ENCODE results near the gene MFAP2. TPM values are rescaled to one million over a fixed set of nuclear protein-coding genes. Genes with fewer than 3 reads are reported as not detected.

Gene MFAP2
- total RNA-seq, 1 donor from 2014 or later = 17.3 TPM

Other genes with a start within 250 kb of the MFAP2 start
- gene RNU1-4, start 240.1 kb downstream of the MFAP2 start, total RNA-seq = 13,769 TPM
- 13,769 TPM for gene RNU1-2, start 84.6 kb downstream of the MFAP2 start, total RNA-seq
- gene CROCC, start 58.7 kb downstream of the MFAP2 start, total RNA-seq = 35.7 TPM
- 40.8 TPM for gene ATP13A2, start 31.3 kb upstream of the MFAP2 start, total RNA-seq
- gene SDHB, start 73.4 kb upstream of the MFAP2 start, total RNA-seq = 69.4 TPM
- gene PADI2, start 138.8 kb upstream of the MFAP2 start, total RNA-seq = 21.2 TPM
- gene PADI1, start 224.5 kb upstream of the MFAP2 start, total RNA-seq = not detected

Data from sciatic nerve (tissue), 1 donor.